Posterior cingulate gyrus (tissue), 11 donors: ENCODE results near the gene PRDM15.

ENCODE experiments used
- DNase-seq, 10 donors: peaks; one replicate each; pipeline versions ENCODE4 v3.0.0 to v3.0.0-alpha.2; 2020 to 2021; ENCODE audit warnings: mixed read lengths in 3 of 10
- intact Hi-C: fragments of 100-400 bp; cut with DNase I; formaldehyde crosslinking; loops from one replicate; pipeline ENCODE4 v1.15.1; 2023

Gene PRDM15

GRCh38 chr21:41831866-41832595, 47.1 kb downstream of the PRDM15 start:
- peak in 2 of 10 donors; percentile 23 to 37 for DNase-seq
- intact Hi-C loops: no loop called here

DNA sequence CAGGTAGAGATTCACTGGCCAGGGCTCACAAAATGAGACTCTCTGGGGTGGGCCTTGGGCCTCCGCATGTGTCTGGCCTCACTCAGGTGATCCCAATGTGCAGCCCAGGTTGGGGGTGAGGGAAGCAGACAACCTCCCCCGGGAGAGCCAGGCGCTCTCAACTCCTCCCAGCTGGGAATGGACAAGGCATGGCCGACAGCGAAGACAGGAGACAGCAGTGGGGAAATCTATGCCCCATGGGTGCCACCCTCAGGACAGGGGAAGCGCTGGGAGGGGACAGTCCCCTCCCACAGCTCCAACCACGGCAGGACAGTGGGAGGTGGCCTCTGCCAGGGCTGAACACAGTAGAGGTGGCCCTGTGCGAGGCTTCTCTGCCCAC, 47.7 kb downstream of the PRDM15 start:
- DNase-seq: peak in 3 of 10 donors; percentile 22 to 68 (median 43)
- intact Hi-C loops: no loop called here

GRCh38 chr21:41830764-41831452, 48.2 kb downstream of the PRDM15 start:
- intact Hi-C loops: no loop called here

GRCh38 chr21:41830145-41830707, 48.9 kb downstream of the PRDM15 start:
- DNase-seq: peak in 1 of 10 donors; percentile 19
- intact Hi-C loops: no loop called here

More at GRCh38 chr21:41830764-41831452, 48.2 kb downstream of the PRDM15 start:
- peak in 3 of 10 donors; percentile 59 to 70 (median 60) for DNase-seq

DNA sequence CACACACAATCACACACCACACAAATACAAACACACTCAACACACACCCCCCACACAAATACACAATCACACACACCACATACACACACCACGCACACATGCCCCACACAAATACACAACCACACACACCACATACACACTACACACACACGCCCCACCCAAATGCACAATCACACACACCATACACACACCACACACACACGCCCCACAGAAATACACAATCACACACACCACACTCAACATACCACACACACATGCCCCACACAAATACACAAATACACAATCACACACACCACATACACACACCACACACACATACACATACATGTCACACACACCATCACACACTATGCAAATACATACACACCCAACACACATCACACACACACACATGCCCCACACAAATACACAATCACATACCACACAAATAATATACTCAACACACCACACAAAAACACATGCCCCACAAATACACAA, 50.2 kb downstream of the PRDM15 start:
- intact Hi-C loops: no loop called here
- DNase-seq: peak in 1 of 10 donors; percentile 22

GRCh38 chr21:41827951-41828883, 50.9 kb downstream of the PRDM15 start:
- intact Hi-C loops: no loop called here
- DNase-seq: peak in 3 of 10 donors; percentile 26 to 77 (median 77)

DNA sequence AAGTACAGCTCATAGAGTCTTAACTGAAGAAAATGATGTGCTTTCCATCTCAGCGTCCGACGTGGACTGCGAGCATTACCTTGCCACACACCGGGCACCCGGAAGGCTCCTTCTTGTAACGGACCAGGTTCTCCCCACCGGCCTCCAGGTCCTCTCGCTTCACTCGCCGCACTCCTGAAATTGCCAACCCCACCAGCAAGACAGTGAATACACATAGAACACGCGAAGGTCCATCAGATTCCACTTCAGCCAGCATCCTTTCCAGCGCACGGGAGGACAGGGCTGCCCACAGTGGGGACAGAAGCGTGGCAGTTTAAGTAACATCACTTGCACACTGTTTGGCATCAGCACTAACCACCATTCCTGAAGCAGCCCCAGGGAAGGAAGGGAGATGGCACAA, 53.3 kb downstream of the PRDM15 start:
- intact Hi-C loops: no loop called here
- peak in 3 of 10 donors; percentile 39 to 79 (median 47) for DNase-seq

GRCh38 chr21:41825216-41825615, 53.9 kb downstream of the PRDM15 start:
- intact Hi-C loops: no loop called here
- DNase-seq: peak in 3 of 10 donors; percentile 51 to 79 (median 64)

DNA sequence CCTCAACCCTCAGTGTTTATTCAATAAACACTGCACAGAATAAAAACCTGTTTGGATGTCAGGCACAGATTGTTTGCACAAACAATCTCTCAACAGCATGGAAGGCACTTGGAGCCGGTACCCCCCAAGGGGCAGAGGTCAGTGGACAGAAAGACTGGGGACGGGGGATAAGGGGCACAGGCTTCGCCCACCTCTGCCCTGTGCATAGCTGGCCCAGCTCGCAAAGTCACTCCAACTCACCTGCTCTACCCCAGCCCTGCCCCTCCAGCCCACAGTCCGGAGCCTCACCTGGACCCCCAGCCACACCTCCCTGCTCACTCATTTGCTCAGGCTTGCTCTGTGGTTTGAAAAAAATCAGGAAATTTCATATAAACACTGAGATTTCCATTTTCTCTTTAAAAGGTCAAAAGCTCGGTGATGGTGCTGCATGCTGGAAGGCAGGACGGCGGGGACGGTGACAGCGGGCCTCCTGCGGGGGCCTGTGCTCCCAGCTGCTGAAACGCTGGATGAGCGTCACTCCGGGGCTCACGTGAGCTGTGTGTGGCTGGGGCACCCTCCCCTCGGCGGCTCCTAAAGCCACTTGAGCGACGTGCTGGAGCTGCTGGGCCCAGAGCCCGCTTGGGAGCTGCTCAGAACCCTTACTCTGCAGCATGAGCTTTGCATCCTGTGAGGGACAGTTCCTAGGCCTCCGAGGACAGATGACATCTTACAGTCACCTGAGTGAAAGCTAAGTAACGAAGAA, 54.5 kb downstream of the PRDM15 start:
- intact Hi-C loops: no loop called here

GRCh38 chr21:41823906-41824305, 55.2 kb downstream of the PRDM15 start:
- DNase-seq: peak in 2 of 10 donors; percentile 39 to 59
- intact Hi-C loops: no loop called here

More for the DNA sequence above, 54.5 kb downstream of the PRDM15 start:
- peak in 3 of 10 donors; percentile 51 to 75 (median 68) for DNase-seq

GRCh38 chr21:41823166-41823565, 56.0 kb downstream of the PRDM15 start:
- DNase-seq: peak in 2 of 10 donors; percentile 60 to 79
- intact Hi-C loops: no loop called here

GRCh38 chr21:41821756-41822431, 57.2 kb downstream of the PRDM15 start:
- DNase-seq: peak in 3 of 10 donors; percentile 46 to 63 (median 54)
- intact Hi-C loops: no loop called here

DNA sequence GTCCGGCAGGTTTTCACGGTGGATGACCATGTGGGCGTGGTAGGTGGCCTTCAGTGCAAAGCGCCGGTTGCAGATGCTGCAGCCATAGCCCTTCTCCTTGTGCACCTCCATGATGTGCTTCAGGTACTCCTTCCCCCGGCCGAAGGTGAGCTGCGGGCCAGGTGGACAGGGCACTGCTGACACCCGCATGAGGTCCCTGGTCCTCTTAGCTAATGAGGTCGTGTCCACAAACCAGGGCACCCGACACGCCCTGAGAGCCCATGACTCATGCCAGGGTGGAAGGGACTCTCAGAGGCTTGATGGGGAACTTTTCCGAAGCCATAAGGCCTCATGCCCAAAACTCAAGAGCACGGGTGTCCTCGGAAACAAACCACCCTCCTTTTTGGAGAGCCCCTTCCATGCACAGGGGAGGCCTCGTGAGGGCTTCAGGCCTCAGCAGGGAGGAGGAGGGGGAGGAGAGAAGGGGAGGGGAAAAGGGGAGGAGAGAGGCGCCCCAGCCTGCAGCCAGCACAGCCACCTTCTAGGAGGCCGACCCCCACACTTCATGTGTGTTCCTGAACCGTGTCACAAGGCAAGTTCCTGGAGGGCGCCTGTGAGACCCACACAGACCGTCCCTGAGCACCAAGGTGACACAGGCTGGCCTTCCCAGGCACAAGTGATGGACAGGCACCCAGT, 57.9 kb downstream of the PRDM15 start:
- intact Hi-C loops: no loop called here

GRCh38 chr21:41820384-41821080, 58.6 kb downstream of the PRDM15 start:
- intact Hi-C loops: no loop called here
- DNase-seq: peak in 3 of 10 donors; percentile 19 to 39 (median 24)

More for the DNA sequence above, 57.9 kb downstream of the PRDM15 start:
- peak in 3 of 10 donors; percentile 48 to 81 (median 54) for DNase-seq

- DNase-seq: peak in 3 of 10 donors; percentile 53 to 76 (median 75)
- intact Hi-C loops: no loop called here
These were observed 59.3 kb downstream of the PRDM15 start for GRCh38 chr21:41819856-41820281.

- intact Hi-C loops: no loop called here
- DNase-seq: peak in 3 of 10 donors; percentile 14 to 65 (median 54)
These were observed 59.8 kb downstream of the PRDM15 start for GRCh38 chr21:41819236-41819855.
